Endothelial cell of umbilical vein (primary cell): ENCODE measurements around the gene EPN2.

Source experiments
- CTCF ChIP-seq, 2 donors: IDR thresholded peaks; 1 replicate in 1 of 2; 2 replicates in 1 of 2; pipeline ENCODE4 v1.5.1; 2011; ENCODE audit warnings: low read length in 2 of 2, mild to moderate bottlenecking in 2 of 2, moderate library complexity in 2 of 2, control low read depth in 1 of 2, inconsistent platforms in 1 of 2, low read depth in 1 of 2; ENCODE audit not compliant: insufficient read depth in 1 of 2; ENCODE audit errors: extremely low read depth in 1 of 2
- EZH2 ChIP-seq: IDR thresholded peaks from 2 replicates; pipeline ENCODE4 v1.6.1; 2012; ENCODE audit warnings: borderline replicate concordance, low read depth, mild to moderate bottlenecking, moderate library complexity, low read length, inconsistent platforms; ENCODE audit not compliant: severe bottlenecking
- FOS ChIP-seq: IDR thresholded peaks from 2 replicates; pipeline ENCODE4 v1.6.1; 2011; ENCODE audit warnings: mild to moderate bottlenecking, low read length, moderate library complexity, borderline replicate concordance; ENCODE audit not compliant: insufficient read depth
- GATA2 ChIP-seq: IDR thresholded peaks from 2 replicates; pipeline ENCODE4 v1.7.0; 2011; ENCODE audit warnings: low read depth, mild to moderate bottlenecking, moderate library complexity, mixed read lengths, low read length; ENCODE audit not compliant: insufficient read length, insufficient read depth
- JUN ChIP-seq: IDR thresholded peaks from 2 replicates; pipeline ENCODE4 v1.6.1; 2011; ENCODE audit warnings: borderline replicate concordance, low read depth; ENCODE audit not compliant: insufficient read length, insufficient read depth
- MAX ChIP-seq: IDR thresholded peaks from 2 replicates; pipeline ENCODE4 v1.6.1; 2011; ENCODE audit not compliant: insufficient read depth, insufficient read length
- MYC ChIP-seq: IDR thresholded peaks from one replicate; pipeline ENCODE4 v1.6.1; 2011; ENCODE audit warnings: mild to moderate bottlenecking, low read depth, low read length
- POLR2A ChIP-seq: IDR thresholded peaks from 2 replicates; pipeline ENCODE4 v1.6.1; 2012; ENCODE audit warnings: low read depth, mild to moderate bottlenecking, control low read depth, low read length
- POLR2AphosphoS5 ChIP-seq: IDR thresholded peaks from 2 replicates; pipeline ENCODE4 v1.6.1; 2012; ENCODE audit warnings: low read depth, mild to moderate bottlenecking, control low read depth, low read length, moderate library complexity; ENCODE audit not compliant: insufficient read depth

GRCh38 chr17:19250421-19251173, 13.4 kb downstream of the EPN2 start:
- TF ChIP-seq CTCF (IDR thresholded peaks at IDR 0.05; ENCODE audit: extremely low read depth in 1 of 2, insufficient read depth in 1 of 2, low read depth in 1 of 2, low read length in 2 of 2): no peak
- no peak for TF ChIP-seq EZH2
- TF ChIP-seq POLR2AphosphoS5: no peak
- no peak for TF ChIP-seq POLR2A
- TF ChIP-seq JUN: no peak
- TF ChIP-seq FOS: no peak
- no peak for TF ChIP-seq MAX
- TF ChIP-seq MYC: no peak
- TF ChIP-seq GATA2: no peak
